IgD-negative memory B cell (primary cell): ENCODE results near the gene GALNTL6. TPM values are rescaled to one million over a fixed set of nuclear protein-coding genes. Genes with fewer than 3 reads are reported as not detected.

Experiments
- H3K27ac Mint-ChIP-seq, 3 donors: one replicate each; pipeline ENCODE4 v1.8.0; 2020 to 2022; ENCODE audit warnings: mild to moderate bottlenecking in 3 of 3, mixed read lengths in 3 of 3, moderate library complexity in 1 of 3
- H3K27me3 Mint-ChIP-seq: one replicate; pipeline ENCODE4 v1.8.0; 2021; ENCODE audit warnings: mixed read lengths
- H3K36me3 Mint-ChIP-seq: one replicate; pipeline ENCODE4 v1.8.0; 2020; ENCODE audit warnings: mild to moderate bottlenecking, mixed read lengths
- H3K4me1 Mint-ChIP-seq, 3 donors: one replicate each; pipeline ENCODE4 v1.8.0; 2020 to 2022; ENCODE audit warnings: mixed read lengths in 3 of 3, mild to moderate bottlenecking in 1 of 3
- H3K4me3 Mint-ChIP-seq, 4 donors: one replicate each; pipeline ENCODE4 v1.8.0; 2020 to 2022; ENCODE audit warnings: mild to moderate bottlenecking in 4 of 4, mixed read lengths in 4 of 4, moderate library complexity in 3 of 4
- H3K9me3 Mint-ChIP-seq, 3 donors: one replicate each; pipeline ENCODE4 v1.8.0; 2020 to 2021; ENCODE audit warnings: mixed read lengths in 3 of 3, mild to moderate bottlenecking in 1 of 3
- polyA plus RNA-seq: library from polyadenylated mRNA; unstranded; fragments of 300-500 nt; fragmentation: Illumina TruSeq; gene quantifications from one replicate; pipeline ENCODE4 v1.2.3, GENCODE V29; 2021

GALNTL6 gene
- polyA plus RNA-seq, 1 donor from 2014 or later, result 1.3 TPM

DNA sequence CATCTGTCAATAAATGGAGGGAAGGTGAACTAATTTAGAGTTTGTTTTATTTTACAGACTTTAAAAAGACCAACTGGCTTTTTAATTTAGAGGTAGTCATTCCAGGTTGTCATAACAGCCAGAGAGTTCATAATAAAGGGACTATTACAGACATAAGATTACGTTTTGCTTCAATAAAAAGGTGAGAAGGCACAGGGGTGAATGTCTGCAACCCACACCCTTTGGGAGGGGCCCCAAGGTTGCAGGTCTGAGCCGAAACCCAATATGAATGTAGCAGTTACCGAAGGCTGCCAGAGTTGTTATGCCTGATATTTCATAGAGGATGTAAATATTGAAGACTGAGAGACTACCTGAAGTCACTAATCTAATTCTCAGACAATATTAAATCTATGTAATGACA, 1025.7 kb downstream of the GALNTL6 start:
- H3K9me3 Mint-ChIP-seq, result no peaks in the 10 kb centered on the region
- no peaks in the 10 kb centered on the region for H3K4me1 Mint-ChIP-seq
- no peak overlapping the region for H3K27ac Mint-ChIP-seq
- no peaks in the 10 kb centered on the region for H3K36me3 Mint-ChIP-seq
- no peaks in the 10 kb centered on the region for H3K27me3 Mint-ChIP-seq
- H3K4me3 Mint-ChIP-seq, result no peak overlapping the region

DNA sequence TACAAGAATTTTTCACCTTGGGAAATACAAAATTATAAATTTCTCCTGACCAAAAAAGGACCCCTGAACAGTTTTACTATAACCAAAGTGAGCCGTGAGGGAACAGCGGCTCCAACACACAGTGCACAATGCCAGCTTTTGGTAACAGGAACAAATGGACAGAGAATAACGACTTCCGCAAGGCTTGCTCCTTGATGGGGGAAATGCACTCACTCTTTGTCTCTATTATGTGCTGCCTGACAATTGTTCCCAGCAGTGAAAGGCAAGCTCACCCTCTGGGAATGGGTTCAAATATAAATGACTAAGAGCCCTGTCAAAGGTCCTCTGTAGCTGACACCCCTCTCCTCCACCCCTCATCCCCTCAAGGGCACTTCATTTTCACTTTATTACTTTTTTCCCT, 1029.6 kb downstream of the GALNTL6 start:
- Mint-ChIP-seq H3K27ac (no peak overlapping the region), H3K27me3 (no peaks in the 10 kb centered on the region), H3K36me3 (no peaks in the 10 kb centered on the region), H3K9me3 (no peaks in the 10 kb centered on the region), H3K4me3 (no peak overlapping the region), H3K4me1 (no peaks in the 10 kb centered on the region)

DNA sequence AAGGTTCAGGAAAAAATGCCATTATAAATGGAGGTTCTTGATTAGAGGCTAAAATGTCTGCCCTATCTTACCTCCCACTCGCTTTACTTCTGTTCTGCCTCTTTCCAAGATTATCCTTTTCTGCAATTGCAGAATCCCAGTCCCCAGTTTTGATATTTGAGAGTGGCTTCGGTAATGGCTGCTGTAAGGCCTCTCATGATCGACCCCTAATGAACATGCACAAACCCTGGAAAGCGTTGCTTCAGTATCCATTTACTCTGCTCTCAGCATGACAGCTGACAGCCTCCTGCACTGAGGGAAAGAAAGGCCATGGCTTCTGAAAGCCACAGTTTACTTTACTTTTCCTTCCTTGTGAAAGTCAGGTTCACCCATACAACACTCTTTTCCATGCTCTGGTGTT, 1030.0 kb downstream of the GALNTL6 start:
- Mint-ChIP-seq H3K27me3 (no peaks in the 10 kb centered on the region), H3K4me1 (no peaks in the 10 kb centered on the region), H3K27ac (no peak overlapping the region), H3K36me3 (no peaks in the 10 kb centered on the region), H3K9me3 (no peaks in the 10 kb centered on the region), H3K4me3 (no peak overlapping the region)

DNA sequence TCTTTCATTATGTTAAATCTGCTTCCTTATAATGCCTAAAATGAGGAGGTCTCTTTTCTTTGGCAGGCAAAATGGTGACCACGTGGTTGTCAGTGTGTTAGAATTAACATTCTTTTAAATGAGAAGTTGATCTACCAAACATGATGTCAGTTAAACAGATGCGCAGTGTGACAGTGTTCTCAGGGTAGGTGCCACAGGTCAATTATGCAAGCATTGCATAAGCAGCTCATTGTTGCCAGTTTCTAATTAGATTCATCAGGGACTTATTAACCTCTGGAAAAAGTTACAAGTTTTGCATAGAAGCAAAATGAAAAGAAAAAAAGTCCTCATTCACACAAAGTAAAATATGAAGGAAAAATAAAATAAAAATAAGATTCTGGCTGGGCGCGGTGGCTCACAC, 1031.4 kb downstream of the GALNTL6 start:
- no peaks in the 10 kb centered on the region for H3K36me3 Mint-ChIP-seq
- no peak overlapping the region for H3K27ac Mint-ChIP-seq
- no peak overlapping the region for H3K4me3 Mint-ChIP-seq

DNA sequence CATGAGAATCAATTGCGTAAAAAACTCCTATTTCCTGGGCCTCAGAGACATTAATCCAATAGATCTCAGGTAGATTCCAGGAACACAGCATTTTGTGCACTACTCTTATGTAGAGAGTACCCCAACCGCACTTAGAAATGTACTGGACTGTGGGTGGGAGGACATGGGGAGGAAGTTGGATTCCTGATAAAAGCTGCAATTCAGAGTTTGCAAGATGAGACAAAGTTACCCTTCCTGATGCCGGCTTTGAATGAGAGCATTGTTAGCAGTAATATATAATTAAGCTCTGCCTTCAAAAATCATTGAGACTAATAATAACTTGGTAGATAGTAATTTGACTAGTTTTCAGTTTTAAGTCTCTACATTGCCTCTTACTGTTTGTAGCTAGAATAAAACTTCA, 1032.1 kb downstream of the GALNTL6 start:
- no peaks in the 10 kb centered on the region for H3K4me1 Mint-ChIP-seq
- H3K4me3 Mint-ChIP-seq, result no peak overlapping the region
- H3K27me3 Mint-ChIP-seq, result peaks cover 3% of the 10 kb centered on the region
- no peak overlapping the region for H3K27ac Mint-ChIP-seq
- no peaks in the 10 kb centered on the region for H3K36me3 Mint-ChIP-seq
- no peaks in the 10 kb centered on the region for H3K9me3 Mint-ChIP-seq

More for the DNA sequence above, 1031.4 kb downstream of the GALNTL6 start:
- no peaks in the 10 kb centered on the region for H3K4me1 Mint-ChIP-seq
- H3K27me3 Mint-ChIP-seq, result no peaks in the 10 kb centered on the region
- no peaks in the 10 kb centered on the region for H3K9me3 Mint-ChIP-seq

GRCh38 chr4:172850838-172851237, 1037.6 kb downstream of the GALNTL6 start:
- Mint-ChIP-seq H3K27me3 (peaks cover 3% of the 10 kb centered on the region), H3K9me3 (no peaks in the 10 kb centered on the region), H3K4me1 (no peaks in the 10 kb centered on the region), H3K36me3 (no peaks in the 10 kb centered on the region), H3K27ac (no peak overlapping the region), H3K4me3 (no peak overlapping the region)

GRCh38 chr4:172851534-172851933, 1038.3 kb downstream of the GALNTL6 start:
- Mint-ChIP-seq H3K36me3 (no peaks in the 10 kb centered on the region), H3K27ac (no peak overlapping the region), H3K4me3 (no peak overlapping the region), H3K27me3 (peaks cover 3% of the 10 kb centered on the region), H3K9me3 (no peaks in the 10 kb centered on the region), H3K4me1 (no peaks in the 10 kb centered on the region)

GRCh38 chr4:172857026-172857425, 1043.8 kb downstream of the GALNTL6 start:
- peaks cover 2% of the 10 kb centered on the region for H3K27me3 Mint-ChIP-seq
- H3K4me3 Mint-ChIP-seq, result no peak overlapping the region

GRCh38 chr4:172858731-172859230, 1045.6 kb downstream of the GALNTL6 start:
- Mint-ChIP-seq H3K36me3 (no peaks in the 10 kb centered on the region), H3K27ac (no peak overlapping the region), H3K4me1 (no peaks in the 10 kb centered on the region), H3K27me3 (peaks cover 2% of the 10 kb centered on the region), H3K4me3 (no peak overlapping the region), H3K9me3 (peaks cover 0 to 2% (median 0%) of the 10 kb centered on the region in 3 donors)

More at GRCh38 chr4:172857026-172857425, 1043.8 kb downstream of the GALNTL6 start:
- no peaks in the 10 kb centered on the region for H3K36me3 Mint-ChIP-seq
- H3K27ac Mint-ChIP-seq, result no peak overlapping the region
- H3K9me3 Mint-ChIP-seq, result peaks cover 0 to under 1% (median 0%) of the 10 kb centered on the region in 3 donors
- no peaks in the 10 kb centered on the region for H3K4me1 Mint-ChIP-seq

- H3K36me3 Mint-ChIP-seq, result no peaks in the 10 kb centered on the region
- H3K4me1 Mint-ChIP-seq, result no peaks in the 10 kb centered on the region
- no peak overlapping the region for H3K27ac Mint-ChIP-seq
- peaks cover 0 to 3% (median 2%) of the 10 kb centered on the region in 3 donors for H3K9me3 Mint-ChIP-seq
- H3K27me3 Mint-ChIP-seq, result no peaks in the 10 kb centered on the region
- no peak overlapping the region for H3K4me3 Mint-ChIP-seq
Measured at GRCh38 chr4:172865103-172865502, 1051.9 kb downstream of the GALNTL6 start.

DNA sequence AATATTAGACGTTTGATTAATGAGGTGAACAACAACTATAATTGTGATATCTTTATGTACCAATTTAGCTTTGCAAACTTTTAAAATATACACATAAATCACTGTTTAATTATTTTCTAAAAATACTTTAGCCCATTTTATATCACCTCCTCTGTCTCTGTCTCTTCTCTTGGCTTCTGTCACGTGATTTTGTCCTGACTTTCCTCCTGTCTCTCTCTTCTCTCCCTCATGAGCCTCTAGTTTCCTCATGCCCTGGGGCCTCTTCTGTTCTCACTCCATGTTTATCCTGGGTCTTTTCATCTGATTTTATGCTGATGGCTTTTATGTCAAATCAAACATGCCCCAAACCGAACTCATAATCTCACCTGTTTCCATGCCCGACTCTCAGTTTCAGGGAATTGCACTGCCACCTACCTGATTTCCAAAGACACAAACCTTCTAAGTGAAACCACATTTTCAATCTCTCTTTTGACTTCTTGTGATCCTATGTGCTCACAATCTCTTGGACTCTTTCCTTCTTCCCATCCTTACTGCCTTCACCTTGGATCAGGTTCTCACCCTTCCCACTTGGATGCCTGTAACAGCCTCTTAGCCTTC, 1052.4 kb downstream of the GALNTL6 start:
- H3K27ac Mint-ChIP-seq, result no peak overlapping the region
- H3K27me3 Mint-ChIP-seq, result no peaks in the 10 kb centered on the region
- no peak overlapping the region for H3K4me3 Mint-ChIP-seq
- no peaks in the 10 kb centered on the region for H3K36me3 Mint-ChIP-seq
- no peaks in the 10 kb centered on the region for H3K4me1 Mint-ChIP-seq
- H3K9me3 Mint-ChIP-seq, result peaks cover 0 to 3% (median 2%) of the 10 kb centered on the region in 3 donors

- Mint-ChIP-seq H3K36me3 (no peaks in the 10 kb centered on the region), H3K27ac (peak overlapping the region in 1 of 3 donors; percentile 41), H3K4me1 (no peaks in the 10 kb centered on the region), H3K27me3 (no peaks in the 10 kb centered on the region), H3K4me3 (no peak overlapping the region), H3K9me3 (peaks cover 0 to 3% (median 2%) of the 10 kb centered on the region in 3 donors)
Measured at GRCh38 chr4:172866421-172866820, 1053.2 kb downstream of the GALNTL6 start.

GRCh38 chr4:172867835-172868234, 1054.6 kb downstream of the GALNTL6 start:
- Mint-ChIP-seq H3K4me3 (no peak overlapping the region), H3K27me3 (no peaks in the 10 kb centered on the region), H3K9me3 (peaks cover 0 to 3% (median 0%) of the 10 kb centered on the region in 3 donors), H3K4me1 (no peaks in the 10 kb centered on the region), H3K27ac (no peak overlapping the region), H3K36me3 (no peaks in the 10 kb centered on the region)

- Mint-ChIP-seq H3K9me3 (peaks cover 0 to 3% (median 0%) of the 10 kb centered on the region in 3 donors), H3K36me3 (no peaks in the 10 kb centered on the region), H3K4me1 (no peaks in the 10 kb centered on the region)
Measured at GRCh38 chr4:172868271-172868670, 1055.1 kb downstream of the GALNTL6 start.

GRCh38 chr4:172869621-172870268, 1056.5 kb downstream of the GALNTL6 start:
- Mint-ChIP-seq H3K36me3 (no peaks in the 10 kb centered on the region), H3K27ac (peak overlapping the region in 1 of 3 donors; percentile 32), H3K9me3 (no peaks in the 10 kb centered on the region), H3K4me1 (no peaks in the 10 kb centered on the region), H3K4me3 (no peak overlapping the region), H3K27me3 (no peaks in the 10 kb centered on the region)

More at GRCh38 chr4:172868271-172868670, 1055.1 kb downstream of the GALNTL6 start:
- Mint-ChIP-seq H3K27me3 (no peaks in the 10 kb centered on the region), H3K4me3 (no peak overlapping the region), H3K27ac (no peak overlapping the region)

DNA sequence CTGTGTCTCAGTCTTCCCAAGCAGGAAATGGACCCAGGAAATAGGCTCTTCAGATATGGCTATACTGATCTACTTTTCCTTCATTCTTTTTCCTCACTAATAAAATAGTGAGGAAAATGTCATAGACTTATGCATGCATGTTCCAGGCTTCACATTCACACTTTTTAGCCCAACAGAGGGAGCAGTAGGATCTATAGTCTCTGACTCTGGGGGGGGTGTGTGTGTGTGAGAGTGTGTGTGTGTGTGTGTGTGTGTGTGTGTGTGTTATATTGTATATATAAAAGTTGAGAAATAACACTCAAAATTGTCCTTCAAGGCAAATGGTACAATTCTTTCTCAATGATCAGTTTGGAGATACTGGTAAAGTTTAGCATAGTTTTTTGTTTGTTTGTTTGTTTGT, 1058.2 kb downstream of the GALNTL6 start:
- H3K4me3 Mint-ChIP-seq, result no peak overlapping the region
- no peaks in the 10 kb centered on the region for H3K9me3 Mint-ChIP-seq
- no peak overlapping the region for H3K27ac Mint-ChIP-seq
- no peaks in the 10 kb centered on the region for H3K27me3 Mint-ChIP-seq
- H3K36me3 Mint-ChIP-seq, result no peaks in the 10 kb centered on the region
- H3K4me1 Mint-ChIP-seq, result no peaks in the 10 kb centered on the region
